ENCODE measurements around the gene PRICKLE1. TPM values are rescaled to one million over a fixed set of nuclear protein-coding genes. Genes with fewer than 3 reads are reported as not detected.

Gene PRICKLE1
- total RNA-seq, 3 donors from 2014 or later (not counting 1 experiment from before 2014, with no cell fraction given): 0.15 to 0.34 TPM; not detected in 1

- Histone ChIP-seq H3K9me3 (ENCODE audit: control insufficient read depth, insufficient read depth, low read length) (no peaks in the 10 kb centered on the region), H3K4me3 (ENCODE audit: low read length) (no peak overlapping the region), H3K27me3 (ENCODE audit: control insufficient read depth, insufficient read depth, low read length) (peaks cover 4% of the 10 kb centered on the region), H3K36me3 (ENCODE audit: control insufficient read depth, insufficient read depth, low read length) (no peaks in the 10 kb centered on the region), H3K4me1 (ENCODE audit: control insufficient read depth, insufficient read depth, low read length) (no peaks in the 10 kb centered on the region), H3K27ac (ENCODE audit: low read length) (no peak overlapping the region)
- Mint-ChIP-seq H3K4me1 (no peaks in the 10 kb centered on the region), H3K27me3 (ENCODE audit: low read depth in 2 of 2) (peaks cover 8 to 33% of the 10 kb centered on the region in 2 donors), H3K36me3 (no peaks in the 10 kb centered on the region), H3K9me3 (peaks cover 0 to 2% of the 10 kb centered on the region in 2 donors), H3K4me3 (no peak overlapping the region), H3K27ac (no peak overlapping the region)
- no peak for ATAC-seq
- no peak for TF ChIP-seq CTCF (IDR thresholded peaks at IDR 0.05)
- 60% methylated on average over 1 of the region's 2 CpGs for WGBS (ENCODE audit: insufficient coverage)
- no peak for DNase-seq
- intact Hi-C loops (cut with micrococcal nuclease): no loop called here
Measured at GRCh38 chr12:42583016-42583415, 6.5 kb downstream of the PRICKLE1 start.

GRCh38 chr12:42582498-42582897 lies 7.0 kb downstream of the PRICKLE1 start:
- peaks cover 4 to 28% of the 10 kb centered on the region in 2 donors for H3K27me3 Mint-ChIP-seq (ENCODE audit: low read depth in 2 of 2)
- DNase-seq (no peak), ATAC-seq (no peak)
- Histone ChIP-seq H3K27ac (ENCODE audit: low read length) (no peak overlapping the region), H3K4me1 (ENCODE audit: control insufficient read depth, insufficient read depth, low read length) (no peaks in the 10 kb centered on the region), H3K4me3 (ENCODE audit: low read length) (no peak overlapping the region), H3K36me3 (ENCODE audit: control insufficient read depth, insufficient read depth, low read length) (no peaks in the 10 kb centered on the region), H3K9me3 (ENCODE audit: control insufficient read depth, insufficient read depth, low read length) (no peaks in the 10 kb centered on the region), H3K27me3 (ENCODE audit: control insufficient read depth, insufficient read depth, low read length) (peaks cover 3% of the 10 kb centered on the region)
- no peak for TF ChIP-seq CTCF (IDR thresholded peaks at IDR 0.05)
- intact Hi-C loops (cut with micrococcal nuclease): no loop called here
- WGBS (ENCODE audit: insufficient coverage): 94% methylated on average over 5 of the region's 5 CpGs
- no peak overlapping the region for H3K4me3 Mint-ChIP-seq
- H3K27ac Mint-ChIP-seq: no peak overlapping the region
- no peaks in the 10 kb centered on the region for H3K4me1 Mint-ChIP-seq
- H3K9me3 Mint-ChIP-seq: peaks cover 0 to 2% of the 10 kb centered on the region in 2 donors
- H3K36me3 Mint-ChIP-seq: no peaks in the 10 kb centered on the region

GRCh38 chr12:42582050-42582449 lies 7.5 kb downstream of the PRICKLE1 start:
- H3K36me3 ChIP-seq (ENCODE audit: control insufficient read depth, insufficient read depth, low read length): no peaks in the 10 kb centered on the region
- H3K27me3 ChIP-seq (ENCODE audit: control insufficient read depth, insufficient read depth, low read length): peaks cover 2% of the 10 kb centered on the region
- no peak for TF ChIP-seq CTCF (IDR thresholded peaks at IDR 0.05)
- Mint-ChIP-seq H3K36me3 (no peaks in the 10 kb centered on the region), H3K27ac (no peak overlapping the region), H3K9me3 (peaks cover 0 to 2% of the 10 kb centered on the region in 2 donors), H3K4me1 (no peaks in the 10 kb centered on the region), H3K27me3 (ENCODE audit: low read depth in 2 of 2) (peaks cover 0 to 24% of the 10 kb centered on the region in 2 donors), H3K4me3 (no peak overlapping the region)
- no peaks in the 10 kb centered on the region for H3K9me3 ChIP-seq (ENCODE audit: control insufficient read depth, insufficient read depth, low read length)
- intact Hi-C loops (cut with micrococcal nuclease): no loop called here
- WGBS (ENCODE audit: insufficient coverage): 90% methylated on average over 1 of the region's 1 CpG
- DNase-seq (no peak), ATAC-seq (no peak)
- no peaks in the 10 kb centered on the region for H3K4me1 ChIP-seq (ENCODE audit: control insufficient read depth, insufficient read depth, low read length)
- H3K27ac ChIP-seq (ENCODE audit: low read length): no peak overlapping the region
- H3K4me3 ChIP-seq (ENCODE audit: low read length): no peak overlapping the region

GRCh38 chr12:42576374-42576773 lies 13.2 kb downstream of the PRICKLE1 start:
- peaks cover 0 to 2% of the 10 kb centered on the region in 2 donors for H3K9me3 Mint-ChIP-seq
- no peak overlapping the region for H3K27ac Mint-ChIP-seq
- Histone ChIP-seq H3K4me3 (ENCODE audit: low read length) (no peak overlapping the region), H3K36me3 (ENCODE audit: control insufficient read depth, insufficient read depth, low read length) (no peaks in the 10 kb centered on the region), H3K9me3 (ENCODE audit: control insufficient read depth, insufficient read depth, low read length) (no peaks in the 10 kb centered on the region), H3K4me1 (ENCODE audit: control insufficient read depth, insufficient read depth, low read length) (no peaks in the 10 kb centered on the region), H3K27ac (ENCODE audit: low read length) (no peak overlapping the region), H3K27me3 (ENCODE audit: control insufficient read depth, insufficient read depth, low read length) (no peaks in the 10 kb centered on the region)
- no peak overlapping the region for H3K4me3 Mint-ChIP-seq
- intact Hi-C loops (cut with micrococcal nuclease): no loop called here
- ATAC-seq: no peak
- 86% methylated on average over 4 of the region's 5 CpGs for WGBS (ENCODE audit: insufficient coverage)
- no peaks in the 10 kb centered on the region for H3K4me1 Mint-ChIP-seq
- H3K36me3 Mint-ChIP-seq: no peaks in the 10 kb centered on the region
- no peak for DNase-seq
- H3K27me3 Mint-ChIP-seq (ENCODE audit: low read depth in 2 of 2): peaks cover 0 to 15% of the 10 kb centered on the region in 2 donors
- no peak for TF ChIP-seq CTCF (IDR thresholded peaks at IDR 0.05)

Data from natural killer cell (primary cell).